K562 (cell line): ENCODE results near the gene SPEM2.

Source experiments
- CTCF ChIP-seq, 3 experiments: IDR thresholded peaks in 2 of 3; conservative IDR thresholded peaks in 1 of 3; 2 replicates each; pipeline ENCODE4 v1.5.1; 2011 to 2012; ENCODE audit warnings: low read length in 3 of 3, mild to moderate bottlenecking in 3 of 3, control low read depth in 2 of 3, improper control_type of control experiment in 1 of 3, inconsistent platforms in 1 of 3, low read depth in 1 of 3, mixed read lengths in 1 of 3, moderate library complexity in 1 of 3; ENCODE audit not compliant: insufficient read depth in 2 of 3
- GTF2F1 ChIP-seq: IDR thresholded peaks from 2 replicates; pipeline ENCODE4 v1.6.1; 2011; ENCODE audit warnings: low read depth, low read length, improper control_type of control experiment
- POLR2A ChIP-seq: fragments of 450-650 bp; conservative IDR thresholded peaks from 2 replicates; pipeline ENCODE4 v1.6.1; 2016
- YY1 ChIP-seq, 3 experiments: IDR thresholded peaks; 2 replicates each; pipeline ENCODE4 v1.6.1; 2011; ENCODE audit warnings: low read length in 2 of 3, mild to moderate bottlenecking in 2 of 3, moderate library complexity in 2 of 3, borderline replicate concordance in 1 of 3, control low read depth in 1 of 3, low read depth in 1 of 3; ENCODE audit not compliant: insufficient read depth in 3 of 3, insufficient replicate concordance in 2 of 3, control insufficient read depth in 1 of 3, insufficient read length in 1 of 3; ENCODE audit errors: extremely low read depth in 1 of 3
- ZBTB43 ChIP-seq: sonication (generic); formaldehyde crosslinking; IDR thresholded peaks from 2 replicates; pipeline ENCODE4 v1.8.0; 2023; ENCODE audit warnings: mild to moderate bottlenecking, missing genetic modification reagents
- ZNF143 ChIP-seq: sonication (generic); formaldehyde crosslinking; IDR thresholded peaks from 2 replicates; pipeline ENCODE4 v1.9.0; 2022; ENCODE audit warnings: mild to moderate bottlenecking, missing genetic modification reagents
- TF ChIP-seq, protein P1 (sequence below): fragments of 250-450 bp; sonication (Bioruptor Pico); IDR thresholded peaks from 2 replicates; pipeline ENCODE4 v1.5.0; 2021
- TF ChIP-seq, protein P2 (sequence below): IDR thresholded peaks from 3 replicates; pipeline ENCODE4 v1.6.1; 2011; ENCODE audit warnings: borderline replicate concordance, mild to moderate bottlenecking, moderate library complexity; ENCODE audit not compliant: insufficient read length; ENCODE audit errors: extremely low read depth
- TF ChIP-seq, protein P3 (sequence below): fragments of 450-650 bp; formaldehyde crosslinking; IDR thresholded peaks from 2 replicates; pipeline ENCODE4 v1.4.0; 2022; ENCODE audit warnings: missing genetic modification characterization

DNA sequence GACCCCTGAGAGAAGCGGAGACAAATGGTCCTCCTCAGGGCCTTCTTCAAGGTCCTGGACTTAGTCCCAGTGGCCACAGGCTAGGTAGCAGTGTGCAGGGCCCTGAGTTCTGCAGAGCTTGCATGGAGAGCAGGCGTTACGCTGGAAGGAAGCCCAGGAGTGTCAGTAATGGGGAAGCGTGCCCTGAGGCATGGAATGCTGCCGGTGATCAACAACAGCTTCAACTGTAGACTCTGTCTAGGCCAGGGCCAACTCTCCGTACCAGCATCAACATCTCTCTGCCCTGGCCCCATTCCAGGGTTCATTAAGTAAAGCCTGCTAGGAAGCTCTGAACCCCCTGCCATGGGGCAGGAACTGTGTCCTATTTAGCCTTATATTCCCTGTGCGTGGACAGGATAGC is 45.1 kb upstream of the SPEM2 start:
- TF ChIP-seq ZBTB43 (CRISPR knock-in tag): no peak
- TF ChIP-seq GTF2F1: no peak
- no peak for TF ChIP-seq POLR2A
- no peak for TF ChIP-seq CTCF (IDR thresholded peaks at IDR 0.05 in 2 of 3, conservative IDR thresholded peaks at IDR 0.05 in 1 of 3; ENCODE audit: insufficient read depth in 2 of 3, low read depth in 1 of 3, low read length in 3 of 3)
- TF ChIP-seq, protein P1, sequence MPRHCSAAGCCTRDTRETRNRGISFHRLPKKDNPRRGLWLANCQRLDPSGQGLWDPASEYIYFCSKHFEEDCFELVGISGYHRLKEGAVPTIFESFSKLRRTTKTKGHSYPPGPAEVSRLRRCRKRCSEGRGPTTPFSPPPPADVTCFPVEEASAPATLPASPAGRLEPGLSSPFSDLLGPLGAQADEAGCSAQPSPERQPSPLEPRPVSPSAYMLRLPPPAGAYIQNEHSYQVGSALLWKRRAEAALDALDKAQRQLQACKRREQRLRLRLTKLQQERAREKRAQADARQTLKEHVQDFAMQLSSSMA: no peak
- TF ChIP-seq, protein P2, sequence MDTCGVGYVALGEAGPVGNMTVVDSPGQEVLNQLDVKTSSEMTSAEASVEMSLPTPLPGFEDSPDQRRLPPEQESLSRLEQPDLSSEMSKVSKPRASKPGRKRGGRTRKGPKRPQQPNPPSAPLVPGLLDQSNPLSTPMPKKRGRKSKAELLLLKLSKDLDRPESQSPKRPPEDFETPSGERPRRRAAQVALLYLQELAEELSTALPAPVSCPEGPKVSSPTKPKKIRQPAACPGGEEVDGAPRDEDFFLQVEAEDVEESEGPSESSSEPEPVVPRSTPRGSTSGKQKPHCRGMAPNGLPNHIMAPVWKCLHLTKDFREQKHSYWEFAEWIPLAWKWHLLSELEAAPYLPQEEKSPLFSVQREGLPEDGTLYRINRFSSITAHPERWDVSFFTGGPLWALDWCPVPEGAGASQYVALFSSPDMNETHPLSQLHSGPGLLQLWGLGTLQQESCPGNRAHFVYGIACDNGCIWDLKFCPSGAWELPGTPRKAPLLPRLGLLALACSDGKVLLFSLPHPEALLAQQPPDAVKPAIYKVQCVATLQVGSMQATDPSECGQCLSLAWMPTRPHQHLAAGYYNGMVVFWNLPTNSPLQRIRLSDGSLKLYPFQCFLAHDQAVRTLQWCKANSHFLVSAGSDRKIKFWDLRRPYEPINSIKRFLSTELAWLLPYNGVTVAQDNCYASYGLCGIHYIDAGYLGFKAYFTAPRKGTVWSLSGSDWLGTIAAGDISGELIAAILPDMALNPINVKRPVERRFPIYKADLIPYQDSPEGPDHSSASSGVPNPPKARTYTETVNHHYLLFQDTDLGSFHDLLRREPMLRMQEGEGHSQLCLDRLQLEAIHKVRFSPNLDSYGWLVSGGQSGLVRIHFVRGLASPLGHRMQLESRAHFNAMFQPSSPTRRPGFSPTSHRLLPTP: no peak
- TF ChIP-seq, protein P3, sequence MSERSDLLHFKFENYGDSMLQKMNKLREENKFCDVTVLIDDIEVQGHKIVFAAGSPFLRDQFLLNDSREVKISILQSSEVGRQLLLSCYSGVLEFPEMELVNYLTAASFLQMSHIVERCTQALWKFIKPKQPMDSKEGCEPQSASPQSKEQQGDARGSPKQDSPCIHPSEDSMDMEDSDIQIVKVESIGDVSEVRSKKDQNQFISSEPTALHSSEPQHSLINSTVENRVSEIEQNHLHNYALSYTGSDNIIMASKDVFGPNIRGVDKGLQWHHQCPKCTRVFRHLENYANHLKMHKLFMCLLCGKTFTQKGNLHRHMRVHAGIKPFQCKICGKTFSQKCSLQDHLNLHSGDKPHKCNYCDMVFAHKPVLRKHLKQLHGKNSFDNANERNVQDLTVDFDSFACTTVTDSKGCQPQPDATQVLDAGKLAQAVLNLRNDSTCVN: no peak
- no peak for TF ChIP-seq ZNF143 (CRISPR knock-in tag)
- no peak for TF ChIP-seq YY1 (IDR thresholded peaks at IDR 0.05; ENCODE audit: borderline replicate concordance in 1 of 3, control insufficient read depth in 1 of 3, extremely low read depth in 1 of 3, insufficient read depth in 3 of 3, insufficient read length in 1 of 3, insufficient replicate concordance in 2 of 3, low read depth in 1 of 3, low read length in 2 of 3)
